ENCODE data around the gene SYNE2. TPM values are rescaled to one million over a fixed set of nuclear protein-coding genes. Genes with fewer than 3 reads are reported as not detected.

The SYNE2 gene
- total and polyA plus RNA-seq, 10 of the 15 experiments (the other 5 are each of a cell fraction or from before 2014, with no cell fraction given) = 2.1 to 52.7 (median 38.1) TPM

DNA sequence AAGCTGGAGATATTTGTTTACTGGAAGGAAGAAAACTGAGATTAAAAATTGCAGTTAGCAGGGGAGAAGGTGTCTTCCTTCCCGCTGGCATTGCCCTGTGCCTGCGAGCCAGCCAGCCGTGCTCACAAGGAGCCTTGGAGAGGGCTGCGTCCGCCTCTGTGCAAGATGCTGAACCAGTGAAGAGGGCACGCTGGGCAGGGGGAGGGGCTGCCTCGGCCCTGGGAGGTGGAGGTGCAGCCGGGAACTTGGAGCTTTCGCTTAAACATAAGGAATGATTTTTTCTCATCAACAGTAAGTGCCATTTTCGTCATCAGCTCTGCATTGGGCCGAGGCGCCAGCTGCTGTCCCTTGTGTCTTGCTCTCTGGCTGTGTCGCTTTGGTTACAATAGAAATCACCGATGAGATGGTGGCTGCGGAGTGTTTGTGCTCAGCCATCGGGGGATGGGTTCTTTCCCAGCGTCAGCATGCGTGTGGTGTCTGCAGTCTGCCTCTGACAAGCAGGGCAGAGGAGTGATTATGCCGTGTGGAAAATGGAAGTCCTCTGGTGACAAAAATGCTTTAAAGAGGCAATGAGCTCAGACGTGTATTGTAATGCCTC, 344.1 kb downstream of the SYNE2 start (continued):
- TF ChIP-seq NRF1 (conservative IDR thresholded peaks at IDR 0.05; ENCODE audit: low read depth, low read length) = no peak
- TF ChIP-seq, protein P1, sequence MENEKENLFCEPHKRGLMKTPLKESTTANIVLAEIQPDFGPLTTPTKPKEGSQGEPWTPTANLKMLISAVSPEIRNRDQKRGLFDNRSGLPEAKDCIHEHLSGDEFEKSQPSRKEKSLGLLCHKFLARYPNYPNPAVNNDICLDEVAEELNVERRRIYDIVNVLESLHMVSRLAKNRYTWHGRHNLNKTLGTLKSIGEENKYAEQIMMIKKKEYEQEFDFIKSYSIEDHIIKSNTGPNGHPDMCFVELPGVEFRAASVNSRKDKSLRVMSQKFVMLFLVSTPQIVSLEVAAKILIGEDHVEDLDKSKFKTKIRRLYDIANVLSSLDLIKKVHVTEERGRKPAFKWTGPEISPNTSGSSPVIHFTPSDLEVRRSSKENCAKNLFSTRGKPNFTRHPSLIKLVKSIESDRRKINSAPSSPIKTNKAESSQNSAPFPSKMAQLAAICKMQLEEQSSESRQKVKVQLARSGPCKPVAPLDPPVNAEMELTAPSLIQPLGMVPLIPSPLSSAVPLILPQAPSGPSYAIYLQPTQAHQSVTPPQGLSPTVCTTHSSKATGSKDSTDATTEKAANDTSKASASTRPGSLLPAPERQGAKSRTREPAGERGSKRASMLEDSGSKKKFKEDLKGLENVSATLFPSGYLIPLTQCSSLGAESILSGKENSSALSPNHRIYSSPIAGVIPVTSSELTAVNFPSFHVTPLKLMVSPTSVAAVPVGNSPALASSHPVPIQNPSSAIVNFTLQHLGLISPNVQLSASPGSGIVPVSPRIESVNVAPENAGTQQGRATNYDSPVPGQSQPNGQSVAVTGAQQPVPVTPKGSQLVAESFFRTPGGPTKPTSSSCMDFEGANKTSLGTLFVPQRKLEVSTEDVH (IDR thresholded peaks at IDR 0.05; ENCODE audit: low read depth, partially characterized antibody) = no peak
- no peak for TF ChIP-seq NFYB (IDR thresholded peaks at IDR 0.05; ENCODE audit: insufficient read depth, low read depth, low read length)
- TF ChIP-seq, protein P2, sequence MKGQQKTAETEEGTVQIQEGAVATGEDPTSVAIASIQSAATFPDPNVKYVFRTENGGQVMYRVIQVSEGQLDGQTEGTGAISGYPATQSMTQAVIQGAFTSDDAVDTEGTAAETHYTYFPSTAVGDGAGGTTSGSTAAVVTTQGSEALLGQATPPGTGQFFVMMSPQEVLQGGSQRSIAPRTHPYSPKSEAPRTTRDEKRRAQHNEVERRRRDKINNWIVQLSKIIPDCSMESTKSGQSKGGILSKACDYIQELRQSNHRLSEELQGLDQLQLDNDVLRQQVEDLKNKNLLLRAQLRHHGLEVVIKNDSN (IDR thresholded peaks at IDR 0.05; ENCODE audit: borderline replicate concordance, extremely low read length, insufficient read depth, low read depth, low read length) = no peak
- no peak for TF ChIP-seq ATF7 (IDR thresholded peaks at IDR 0.05; ENCODE audit: low read depth)
- peak; percentile 28; the same call in 1 of the 2 replicates for TF ChIP-seq TCF12 (IDR thresholded peaks at IDR 0.05; ENCODE audit: low read depth, low read length)
- TF ChIP-seq EED (IDR thresholded peaks at IDR 0.05; ENCODE audit: low read depth) = 0 out of 2 replicates have a peak, but pooled peaks have one; percentile 26
- no peak for TF ChIP-seq RAD51 (IDR thresholded peaks at IDR 0.05)
- TF ChIP-seq NFIC (IDR thresholded peaks at IDR 0.05; ENCODE audit: low read depth, low read length) = no peak
- TF ChIP-seq ZNF274 (IDR thresholded peaks at IDR 0.05; ENCODE audit: insufficient read depth, insufficient read length) = no peak
- no peak for TF ChIP-seq KAT2A (conservative IDR thresholded peaks at IDR 0.05; ENCODE audit: control insufficient read depth, low read depth, low read length)
- TF ChIP-seq PAX5 (IDR thresholded peaks at IDR 0.05; ENCODE audit: borderline replicate concordance, low read depth, low read length) = 0 out of 2 replicates have a peak, but pooled peaks have one; percentile 30
- TF ChIP-seq, protein P3, sequence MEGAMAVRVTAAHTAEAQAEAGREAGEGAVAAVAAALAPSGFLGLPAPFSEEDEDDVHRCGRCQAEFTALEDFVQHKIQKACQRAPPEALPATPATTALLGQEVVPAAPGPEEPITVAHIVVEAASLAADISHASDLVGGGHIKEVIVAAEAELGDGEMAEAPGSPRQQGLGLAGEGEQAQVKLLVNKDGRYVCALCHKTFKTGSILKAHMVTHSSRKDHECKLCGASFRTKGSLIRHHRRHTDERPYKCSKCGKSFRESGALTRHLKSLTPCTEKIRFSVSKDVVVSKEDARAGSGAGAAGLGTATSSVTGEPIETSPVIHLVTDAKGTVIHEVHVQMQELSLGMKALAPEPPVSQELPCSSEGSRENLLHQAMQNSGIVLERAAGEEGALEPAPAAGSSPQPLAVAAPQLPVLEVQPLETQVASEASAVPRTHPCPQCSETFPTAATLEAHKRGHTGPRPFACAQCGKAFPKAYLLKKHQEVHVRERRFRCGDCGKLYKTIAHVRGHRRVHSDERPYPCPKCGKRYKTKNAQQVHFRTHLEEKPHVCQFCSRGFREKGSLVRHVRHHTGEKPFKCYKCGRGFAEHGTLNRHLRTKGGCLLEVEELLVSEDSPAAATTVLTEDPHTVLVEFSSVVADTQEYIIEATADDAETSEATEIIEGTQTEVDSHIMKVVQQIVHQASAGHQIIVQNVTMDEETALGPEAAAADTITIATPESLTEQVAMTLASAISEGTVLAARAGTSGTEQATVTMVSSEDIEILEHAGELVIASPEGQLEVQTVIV (IDR thresholded peaks at IDR 0.05; ENCODE audit: borderline replicate concordance, partially characterized antibody) = no peak
- no peak for TF ChIP-seq CHD1 (IDR thresholded peaks at IDR 0.05; ENCODE audit: low read depth, low read length)
- TF ChIP-seq CHD2 (IDR thresholded peaks at IDR 0.05; ENCODE audit: borderline replicate concordance, low read depth, low read length) = peak; percentile 71; the same call in 1 of the 2 replicates
- TF ChIP-seq IKZF1 (conservative IDR thresholded peaks at IDR 0.05) = peak; percentile 41
- TF ChIP-seq, protein P4, sequence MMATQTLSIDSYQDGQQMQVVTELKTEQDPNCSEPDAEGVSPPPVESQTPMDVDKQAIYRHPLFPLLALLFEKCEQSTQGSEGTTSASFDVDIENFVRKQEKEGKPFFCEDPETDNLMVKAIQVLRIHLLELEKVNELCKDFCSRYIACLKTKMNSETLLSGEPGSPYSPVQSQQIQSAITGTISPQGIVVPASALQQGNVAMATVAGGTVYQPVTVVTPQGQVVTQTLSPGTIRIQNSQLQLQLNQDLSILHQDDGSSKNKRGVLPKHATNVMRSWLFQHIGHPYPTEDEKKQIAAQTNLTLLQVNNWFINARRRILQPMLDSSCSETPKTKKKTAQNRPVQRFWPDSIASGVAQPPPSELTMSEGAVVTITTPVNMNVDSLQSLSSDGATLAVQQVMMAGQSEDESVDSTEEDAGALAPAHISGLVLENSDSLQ (IDR thresholded peaks at IDR 0.05) = peak; percentile 29; the same call in 1 of the 2 replicates
- TF ChIP-seq, protein P5, sequence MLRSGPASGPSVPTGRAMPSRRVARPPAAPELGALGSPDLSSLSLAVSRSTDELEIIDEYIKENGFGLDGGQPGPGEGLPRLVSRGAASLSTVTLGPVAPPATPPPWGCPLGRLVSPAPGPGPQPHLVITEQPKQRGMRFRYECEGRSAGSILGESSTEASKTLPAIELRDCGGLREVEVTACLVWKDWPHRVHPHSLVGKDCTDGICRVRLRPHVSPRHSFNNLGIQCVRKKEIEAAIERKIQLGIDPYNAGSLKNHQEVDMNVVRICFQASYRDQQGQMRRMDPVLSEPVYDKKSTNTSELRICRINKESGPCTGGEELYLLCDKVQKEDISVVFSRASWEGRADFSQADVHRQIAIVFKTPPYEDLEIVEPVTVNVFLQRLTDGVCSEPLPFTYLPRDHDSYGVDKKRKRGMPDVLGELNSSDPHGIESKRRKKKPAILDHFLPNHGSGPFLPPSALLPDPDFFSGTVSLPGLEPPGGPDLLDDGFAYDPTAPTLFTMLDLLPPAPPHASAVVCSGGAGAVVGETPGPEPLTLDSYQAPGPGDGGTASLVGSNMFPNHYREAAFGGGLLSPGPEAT (IDR thresholded peaks at IDR 0.05; ENCODE audit: low read depth) = no peak; the same call in 1 of the 2 replicates
- TF ChIP-seq SREBF1 (IDR thresholded peaks at IDR 0.05; ENCODE audit: low read length) = no peak
